H9 (cell line): ENCODE data around the gene PLA2G10. TPM values are rescaled to one million over a fixed set of nuclear protein-coding genes. Genes with fewer than 3 reads are reported as not detected.
"Not testable (repeated sequence)": the region's sequence is repeated elsewhere in the genome, so short reads cannot be mapped to it uniquely, and the experiment has no call there.

Experiments
- DNase-seq: peaks from one replicate; pipeline ENCODE4 v3.0.0-alpha.2; 2017
- H2AFZ ChIP-seq: one replicate; pipeline ENCODE4 v1.6.1; 2013; ENCODE audit warnings: mild to moderate bottlenecking, low read length, control low read depth, moderate library complexity
- H2AK5ac ChIP-seq: 2 replicates; pipeline ENCODE4 v1.6.1; 2013; ENCODE audit warnings: low read length, control low read depth, mixed read lengths; ENCODE audit not compliant: insufficient read length
- H2BK120ac ChIP-seq: one replicate; pipeline ENCODE4 v1.6.1; 2013; ENCODE audit warnings: low read depth, mild to moderate bottlenecking, low read length, control low read depth, inconsistent platforms; ENCODE audit not compliant: poor library complexity, severe bottlenecking
- H2BK12ac ChIP-seq: 2 replicates; pipeline ENCODE4 v1.6.1; 2013; ENCODE audit warnings: low read length, control low read depth, mixed read lengths, low read depth; ENCODE audit not compliant: insufficient read length
- H2BK15ac ChIP-seq: 2 replicates; pipeline ENCODE4 v1.6.1; 2013; ENCODE audit warnings: low read depth, low read length, control low read depth
- H2BK20ac ChIP-seq: one replicate; pipeline ENCODE4 v1.6.1; 2013; ENCODE audit warnings: low read depth, mild to moderate bottlenecking, low read length, control low read depth, inconsistent platforms; ENCODE audit not compliant: poor library complexity, severe bottlenecking
- H2BK5ac ChIP-seq: 2 replicates; pipeline ENCODE4 v1.6.1; 2013; ENCODE audit warnings: low read length, control low read depth, mixed read lengths; ENCODE audit not compliant: insufficient read length
- H3K14ac ChIP-seq: 2 replicates; pipeline ENCODE4 v1.6.1; 2013; ENCODE audit warnings: low read length, control low read depth; ENCODE audit not compliant: insufficient read depth
- H3K18ac ChIP-seq: 2 replicates; pipeline ENCODE4 v1.6.1; 2013; ENCODE audit warnings: low read depth, mild to moderate bottlenecking, mixed read lengths, low read length, control low read depth; ENCODE audit not compliant: insufficient read length
- H3K23ac ChIP-seq: 2 replicates; pipeline ENCODE4 v1.6.1; 2013; ENCODE audit warnings: low read length, control low read depth, mixed read lengths, low read depth; ENCODE audit not compliant: insufficient read length
- H3K23me2 ChIP-seq: 2 replicates; pipeline ENCODE4 v1.6.1; 2013; ENCODE audit warnings: low read depth, mild to moderate bottlenecking, mixed read lengths, low read length, control low read depth; ENCODE audit not compliant: insufficient read length, poor library complexity, severe bottlenecking
- H3K27ac ChIP-seq: 2 replicates; pipeline ENCODE4 v1.5.1; 2013; ENCODE audit warnings: low read length, control low read depth, mixed read lengths, low read depth; ENCODE audit not compliant: insufficient read length
- H3K27me3 ChIP-seq: 2 replicates; pipeline ENCODE4 v1.6.1; 2013; ENCODE audit warnings: low read length, control low read depth, inconsistent platforms; ENCODE audit not compliant: insufficient read depth
- H3K4ac ChIP-seq: 2 replicates; pipeline ENCODE4 v1.6.1; 2013; ENCODE audit warnings: low read depth, mild to moderate bottlenecking, control low read depth, inconsistent platforms, low read length, moderate library complexity
- H3K4me1 ChIP-seq: 2 replicates; pipeline ENCODE4 v1.6.1; 2013; ENCODE audit warnings: low read length, control low read depth, inconsistent platforms; ENCODE audit not compliant: insufficient read depth
- H3K4me2 ChIP-seq: 2 replicates; pipeline ENCODE4 v1.6.1; 2013; ENCODE audit warnings: low read length, control low read depth, mixed read lengths; ENCODE audit not compliant: insufficient read length, insufficient read depth
- H3K56ac ChIP-seq: 2 replicates; pipeline ENCODE4 v1.6.1; 2013; ENCODE audit warnings: low read depth, mild to moderate bottlenecking, mixed read lengths, low read length, control low read depth; ENCODE audit not compliant: insufficient read length
- H3K79me1 ChIP-seq: 2 replicates; pipeline ENCODE4 v1.6.1; 2013; ENCODE audit warnings: low read depth, mild to moderate bottlenecking, moderate library complexity, low read length, control low read depth, inconsistent platforms; ENCODE audit not compliant: insufficient read depth, poor library complexity, severe bottlenecking
- H3K79me2 ChIP-seq: 2 replicates; pipeline ENCODE4 v1.6.1; 2013; ENCODE audit warnings: low read length, control low read depth, inconsistent platforms; ENCODE audit not compliant: insufficient read depth
- H3K9ac ChIP-seq: 2 replicates; pipeline ENCODE4 v1.6.1; 2013; ENCODE audit warnings: low read length, control low read depth, mixed read lengths; ENCODE audit not compliant: insufficient read length; ENCODE audit errors: extremely low read depth
- H3K9me3 ChIP-seq: one replicate; pipeline ENCODE4 v1.6.1; 2013; ENCODE audit warnings: low read depth, low read length, inconsistent platforms; ENCODE audit not compliant: control insufficient read depth
- H3T11ph ChIP-seq: one replicate; pipeline ENCODE4 v1.6.1; 2013; ENCODE audit warnings: mild to moderate bottlenecking, low read length, control low read depth, inconsistent platforms
- H4K20me1 ChIP-seq: one replicate; pipeline ENCODE4 v1.6.1; 2013; ENCODE audit not compliant: control insufficient read depth, insufficient read length, insufficient read depth
- H4K5ac ChIP-seq: 2 replicates; pipeline ENCODE4 v1.6.1; 2013; ENCODE audit warnings: low read depth, mild to moderate bottlenecking, mixed read lengths, low read length, control low read depth; ENCODE audit not compliant: insufficient read length
- H4K8ac ChIP-seq: replicated peaks from 2 replicates; pipeline ENCODE4 v1.6.1; 2013; ENCODE audit warnings: low read length, control low read depth, mixed read lengths, low read depth; ENCODE audit not compliant: insufficient read length
- H4K91ac ChIP-seq: 2 replicates; pipeline ENCODE4 v1.6.1; 2013; ENCODE audit warnings: low read depth, mild to moderate bottlenecking, moderate library complexity, mixed read lengths, low read length, control low read depth; ENCODE audit not compliant: insufficient read length
- H3K27ac Mint-ChIP-seq, 3 experiments: 2 replicates in 2 of 3; 3 replicates in 1 of 3; pipeline ENCODE4 v1.8.0; 2020 to 2021; ENCODE audit warnings: mixed read lengths in 3 of 3, mild to moderate bottlenecking in 1 of 3, moderate library complexity in 1 of 3
- H3K27me3 Mint-ChIP-seq: 2 replicates; pipeline ENCODE4 v1.8.0; 2021; ENCODE audit warnings: low read depth, mild to moderate bottlenecking, moderate library complexity, mixed read lengths
- H3K36me3 Mint-ChIP-seq, 3 experiments: 2 replicates in 2 of 3; 3 replicates in 1 of 3; pipeline ENCODE4 v1.8.0; 2020 to 2021; ENCODE audit warnings: low read depth in 3 of 3, mixed read lengths in 3 of 3; ENCODE audit not compliant: insufficient read depth in 1 of 3
- H3K4me1 Mint-ChIP-seq, 2 experiments: 2 replicates each; pipeline ENCODE4 v1.8.0; 2020; ENCODE audit warnings: mixed read lengths in 2 of 2
- H3K4me3 Mint-ChIP-seq, 2 experiments: 2 replicates in 1 of 2; 3 replicates in 1 of 2; pipeline ENCODE4 v1.8.0; 2020 to 2021; ENCODE audit warnings: mild to moderate bottlenecking in 2 of 2, mixed read lengths in 2 of 2, moderate library complexity in 1 of 2
- H3K9me3 Mint-ChIP-seq, 2 experiments: 2 replicates in 1 of 2; 3 replicates in 1 of 2; pipeline ENCODE4 v1.8.0; 2020; ENCODE audit warnings: mild to moderate bottlenecking in 2 of 2, mixed read lengths in 2 of 2, moderate library complexity in 1 of 2
- WGBS: extraction: QIAGEN DNeasy Blood & Tissue Kit; methylation state at CpG from one replicate; pipeline ENCODE4 v1.1.7; 2013; ENCODE audit warnings: missing lambda C conversion rate, low lambda C conversion rate, mixed read lengths; ENCODE audit not compliant: insufficient read length; ENCODE audit errors: extremely low coverage; 5-methylcytosine and 5-hydroxymethylcytosine counted together
- long read RNA-seq: library from polyadenylated mRNA; unstranded; transcript quantifications from one replicate; pipeline ENCODE4 v2.0.0, GENCODE V29; 2020
- total RNA-seq: library from RNA; stranded (reverse); gene quantifications from 2 replicates; pipeline ENCODE4 v1.2.1, GENCODE V29; 2021

PLA2G10 gene
- 1.0 and 2.2 TPM in 2 replicates for total RNA-seq
- long read RNA-seq, partial matches to known transcripts = 0 of 1 reads
- long read RNA-seq, other reads (novel, unspliced or antisense) = 0 of 1 reads

GRCh38 chr16:14694129-14694528, at the start of gene PLA2G10:
Gene PLA2G10, minus strand, starts transcription at chr16:14694308. Its CDS starts 79 bp downstream, at chr16:14694229.
- not testable (repeated sequence) for H4K8ac ChIP-seq, H2BK120ac ChIP-seq, H3K27me3 Mint-ChIP-seq, H3K18ac ChIP-seq, H3K27me3 ChIP-seq, H3K9me3 Mint-ChIP-seq, H3K23me2 ChIP-seq, H2BK5ac ChIP-seq, H4K5ac ChIP-seq, H3K14ac ChIP-seq, H3K27ac Mint-ChIP-seq, H3K4ac ChIP-seq, DNase-seq, H3T11ph ChIP-seq, H3K9me3 ChIP-seq, H3K79me1 ChIP-seq, H4K91ac ChIP-seq, H3K36me3 Mint-ChIP-seq, H3K9ac ChIP-seq, H3K56ac ChIP-seq, H2BK20ac ChIP-seq, H2BK12ac ChIP-seq, H2AFZ ChIP-seq, H3K23ac ChIP-seq, H3K4me2 ChIP-seq, H3K27ac ChIP-seq, H3K4me3 Mint-ChIP-seq, H3K79me2 ChIP-seq, H4K20me1 ChIP-seq, H2AK5ac ChIP-seq, H2BK15ac ChIP-seq, H3K4me1 ChIP-seq, H3K4me1 Mint-ChIP-seq
- WGBS = no CpG with 5 or more reads among the region's 28 CpGs

DNA sequence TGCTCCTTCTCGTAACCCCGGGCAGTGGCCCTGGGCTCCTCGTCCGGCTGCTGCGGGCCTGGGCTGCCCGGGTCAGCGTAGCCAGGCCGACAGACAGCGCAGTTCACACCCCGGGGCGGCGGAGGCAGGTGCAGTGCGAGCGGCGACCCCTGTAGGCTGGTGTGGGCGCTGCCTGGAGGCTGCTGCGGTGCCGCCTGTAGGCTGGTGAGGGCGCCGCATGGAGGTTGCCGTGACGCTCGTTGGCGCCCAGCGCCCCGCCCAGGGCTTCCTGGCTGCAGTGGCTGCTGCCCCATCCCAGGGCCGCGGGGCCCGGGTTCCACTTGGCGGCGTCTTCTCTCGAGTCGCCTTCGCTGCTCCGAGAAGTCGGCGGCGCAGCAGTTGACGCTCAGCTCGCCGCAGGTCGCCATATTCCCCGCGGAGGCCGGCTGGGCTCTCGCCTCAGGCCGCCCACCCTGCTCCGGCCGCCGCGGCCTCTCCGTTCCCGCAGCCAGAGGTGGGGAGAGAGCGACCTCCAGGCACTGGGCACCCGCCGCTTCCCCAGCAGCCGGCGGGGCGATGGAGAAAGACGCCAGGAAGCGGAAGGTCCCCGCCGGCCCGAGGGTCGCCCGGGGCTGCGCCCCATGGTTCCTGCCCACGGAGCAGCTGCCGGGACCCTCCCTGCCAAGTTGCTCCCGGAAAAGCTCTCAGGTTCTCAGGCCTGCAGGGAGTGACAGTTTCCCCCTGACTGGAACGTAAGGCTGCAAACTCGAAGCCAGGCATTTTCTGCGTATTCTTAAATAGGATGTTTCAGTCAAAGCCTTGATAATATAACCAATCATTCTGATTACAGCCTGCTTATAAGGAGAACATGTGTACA, 48.4 kb upstream of the PLA2G10 start, which contains the start of gene NPIPA2:
NPIPA2 (plus strand) TSS at position 261 of the 856 bp plus-strand sequence. CDS start 5,533 bp downstream, outside the sequence.
- H3K27me3 ChIP-seq, H3K9me3 ChIP-seq, H3K14ac ChIP-seq, H3K23ac ChIP-seq, H3K36me3 Mint-ChIP-seq, H3K4ac ChIP-seq, H3K23me2 ChIP-seq, H3K18ac ChIP-seq, H2BK15ac ChIP-seq, H4K8ac ChIP-seq, H2BK20ac ChIP-seq, H3K79me2 ChIP-seq, H2AK5ac ChIP-seq, H2AFZ ChIP-seq, H3T11ph ChIP-seq, H3K79me1 ChIP-seq, H2BK120ac ChIP-seq, H4K91ac ChIP-seq, H4K5ac ChIP-seq, H3K4me1 Mint-ChIP-seq, H3K27me3 Mint-ChIP-seq, H3K56ac ChIP-seq, H2BK5ac ChIP-seq, H3K27ac ChIP-seq, H3K9ac ChIP-seq, H3K4me2 ChIP-seq, H3K27ac Mint-ChIP-seq, H3K4me3 Mint-ChIP-seq, DNase-seq, H3K9me3 Mint-ChIP-seq, H2BK12ac ChIP-seq, H4K20me1 ChIP-seq, H3K4me1 ChIP-seq: not testable (repeated sequence)
- WGBS = no CpG with 5 or more reads among the region's 73 CpGs
